IMR-90 (cell line): ENCODE results near the gene MACF1. TPM values are rescaled to one million over a fixed set of nuclear protein-coding genes. Genes with fewer than 3 reads are reported as not detected.
A peak's percentile ranks its signal among the peaks of the same experiment; 100 is the strongest.

Experiments used
- ATAC-seq: fragments of 200-7000 bp; cut with Tn5 transposase; 2 replicates; pipeline ENCODE4 v1.9.1; 2020; ENCODE audit warnings: low read depth, mild to moderate bottlenecking, moderate library complexity
- BruUV-seq: library from RNA; stranded (reverse); fragments of 400-500 nt; replicated peaks from 2 replicates; lab custom pipeline; 2021; lab: Mats Ljungman, UMichigan
- CTCF ChIA-PET: fragments of 300-600 bp; formaldehyde crosslinking; extraction: SDS; loops from one replicate; lab custom pipeline; 2021; ENCODE audit warnings: antibody characterized with exemption; lab: Yijun Ruan, JAX
- POLR2A ChIA-PET: fragments of 300-600 bp; sonication (Branson Sonifier 250); formaldehyde crosslinking; loops from one replicate; lab custom pipeline; 2022; ENCODE audit warnings: antibody characterized with exemption; ENCODE audit not compliant: unreplicated experiment; lab: Charles Lee
- DNase-seq: peaks from one replicate; pipeline ENCODE4 v3.0.0; 2013
- H2AFZ ChIP-seq: replicated peaks from 2 replicates; pipeline ENCODE3; 2013; ENCODE audit warnings: low read length, mild to moderate bottlenecking; ENCODE audit not compliant: poor library complexity
- H2AK5ac ChIP-seq: 2 replicates; pipeline ENCODE4 v1.6.1; 2013; ENCODE audit warnings: low read depth, low read length, inconsistent platforms
- H2AK9ac ChIP-seq: replicated peaks from 2 replicates; pipeline ENCODE3; 2013; ENCODE audit warnings: mild to moderate bottlenecking, low read depth, low read length, moderate library complexity; ENCODE audit not compliant: poor library complexity
- H2BK120ac ChIP-seq: 2 replicates; pipeline ENCODE4 v1.6.1; 2013; ENCODE audit warnings: low read depth, low read length, inconsistent platforms
- H2BK15ac ChIP-seq: 3 replicates; pipeline ENCODE4 v1.6.1; 2013; ENCODE audit warnings: low read depth, low read length, inconsistent platforms
- H2BK20ac ChIP-seq: 2 replicates; pipeline ENCODE4 v1.6.1; 2013; ENCODE audit warnings: low read depth, mild to moderate bottlenecking, inconsistent platforms, low read length, moderate library complexity
- H2BK5ac ChIP-seq: 2 replicates; pipeline ENCODE4 v1.6.1; 2013; ENCODE audit warnings: mild to moderate bottlenecking, low read depth, low read length, inconsistent platforms; ENCODE audit not compliant: poor library complexity, severe bottlenecking
- H3K14ac ChIP-seq: replicated peaks from 2 replicates; pipeline ENCODE4 v1.6.1; 2013; ENCODE audit warnings: low read depth, low read length, inconsistent platforms
- H3K18ac ChIP-seq: 2 replicates; pipeline ENCODE4 v1.6.1; 2013; ENCODE audit warnings: low read depth, low read length, control low read depth
- H3K23ac ChIP-seq: 2 replicates; pipeline ENCODE4 v1.6.1; 2013; ENCODE audit warnings: low read depth, low read length, inconsistent platforms
- H3K27ac ChIP-seq: 2 replicates; pipeline ENCODE4 v1.5.1; 2013; ENCODE audit warnings: mild to moderate bottlenecking, control low read depth, low read length; ENCODE audit not compliant: insufficient read depth
- H3K27me3 ChIP-seq: 2 replicates; pipeline ENCODE4 v1.6.1; 2013; ENCODE audit warnings: low read length; ENCODE audit not compliant: control insufficient read depth, insufficient read depth
- H3K36me3 ChIP-seq: 2 replicates; pipeline ENCODE4 v1.6.1; 2013; ENCODE audit warnings: low read length, mixed read lengths; ENCODE audit not compliant: control insufficient read depth, insufficient read depth
- H3K4ac ChIP-seq: 2 replicates; pipeline ENCODE4 v1.6.1; 2013; ENCODE audit warnings: low read depth, low read length, inconsistent platforms
- H3K4me1 ChIP-seq: 2 replicates; pipeline ENCODE4 v1.6.1; 2013; ENCODE audit warnings: low read length, mixed read lengths; ENCODE audit not compliant: control insufficient read depth, insufficient read depth
- H3K4me2 ChIP-seq: 2 replicates; pipeline ENCODE4 v1.6.1; 2013; ENCODE audit warnings: low read depth, mild to moderate bottlenecking, control low read depth, low read length, moderate library complexity
- H3K4me3 ChIP-seq: 2 replicates; pipeline ENCODE4 v1.5.1; 2013; ENCODE audit warnings: low read depth, mild to moderate bottlenecking, control low read depth, low read length, moderate library complexity; ENCODE audit not compliant: insufficient read depth
- H3K56ac ChIP-seq: 2 replicates; pipeline ENCODE4 v1.6.1; 2013; ENCODE audit warnings: low read length, inconsistent platforms; ENCODE audit not compliant: insufficient read depth; ENCODE audit errors: extremely low read depth
- H3K79me1 ChIP-seq, 2 experiments: 2 replicates each; pipeline ENCODE4 v1.6.1; 2013; ENCODE audit warnings: low read length in 2 of 2, inconsistent platforms in 1 of 2, low read depth in 1 of 2
- H3K9ac ChIP-seq: 2 replicates; pipeline ENCODE4 v1.6.1; 2013; ENCODE audit warnings: low read depth, low read length, control low read depth
- H3K9me1 ChIP-seq: 2 replicates; pipeline ENCODE4 v1.6.1; 2013; ENCODE audit warnings: low read length, inconsistent platforms; ENCODE audit not compliant: insufficient read depth
- H3K9me3 ChIP-seq: 2 replicates; pipeline ENCODE4 v1.6.1; 2013; ENCODE audit warnings: low read length; ENCODE audit not compliant: control insufficient read depth, insufficient read depth
- H4K20me1 ChIP-seq: 2 replicates; pipeline ENCODE4 v1.6.1; 2013; ENCODE audit warnings: low read length, inconsistent platforms; ENCODE audit not compliant: insufficient read depth
- H4K5ac ChIP-seq: 2 replicates; pipeline ENCODE4 v1.6.1; 2013; ENCODE audit warnings: mild to moderate bottlenecking, low read depth, low read length, control low read depth
- H4K8ac ChIP-seq, 2 experiments: 2 replicates each; pipeline ENCODE4 v1.6.1; 2013; ENCODE audit warnings: low read depth in 2 of 2, low read length in 2 of 2, control low read depth in 1 of 2, inconsistent platforms in 1 of 2
- H4K91ac ChIP-seq: 2 replicates; pipeline ENCODE4 v1.6.1; 2013; ENCODE audit warnings: low read depth, low read length, inconsistent platforms; ENCODE audit not compliant: insufficient read depth
- BHLHE40 ChIP-seq: fragments of 150-350 bp; IDR thresholded peaks from 2 replicates; pipeline ENCODE4 v1.6.1; 2016; ENCODE audit warnings: mild to moderate bottlenecking, low read depth, low read length
- FOS ChIP-seq: fragments of 150-350 bp; IDR thresholded peaks from 2 replicates; pipeline ENCODE4 v1.6.1; 2016; ENCODE audit warnings: low read depth, low read length
- MAZ ChIP-seq: IDR thresholded peaks from 2 replicates; pipeline ENCODE4 v1.6.1; 2012; ENCODE audit warnings: low read depth, mild to moderate bottlenecking, low read length, improper control_type of control experiment, moderate library complexity, borderline replicate concordance
- NFE2L2 ChIP-seq: fragments of 150-350 bp; IDR thresholded peaks from 2 replicates; pipeline ENCODE4 v1.6.1; 2016; ENCODE audit warnings: low read depth, mild to moderate bottlenecking, low read length
- POLR2A ChIP-seq: IDR thresholded peaks from 2 replicates; pipeline ENCODE4 v1.6.1; 2012; ENCODE audit warnings: mild to moderate bottlenecking, low read depth, low read length
- RAD21 ChIP-seq: IDR thresholded peaks from 2 replicates; pipeline ENCODE4 v1.6.1; 2012; ENCODE audit warnings: low read length, improper control_type of control experiment
- RCOR1 ChIP-seq: IDR thresholded peaks from 2 replicates; pipeline ENCODE4 v1.6.1; 2012; ENCODE audit warnings: mild to moderate bottlenecking, low read length, improper control_type of control experiment; ENCODE audit not compliant: insufficient replicate concordance
- WGBS, 2 experiments: methylation state at CpG; one replicate each; pipeline versions ENCODE4 v1.1.5 to v1.1.7; 2013; ENCODE audit warnings: missing lambda C conversion rate in 2 of 2; ENCODE audit not compliant: insufficient read length in 1 of 2; ENCODE audit errors: extremely low coverage in 2 of 2; 5-methylcytosine and 5-hydroxymethylcytosine counted together
- dilution Hi-C: fragments of 300-500 bp; cut with HindIII; formaldehyde crosslinking; loops from one replicate; pipeline ENCODE4 v1.14.3; 2018; ENCODE audit warnings: low sequenced_read_pairs; ENCODE audit not compliant: unreplicated experiment
- in situ Hi-C: fragments of 300-500 bp; cut with MboI; formaldehyde crosslinking; loops from 3 replicates; pipeline ENCODE4 v1.14.3; 2019; ENCODE audit warnings: low sequenced_read_pairs, inconsistent platforms, mixed read lengths
- intact Hi-C: fragments of 100-400 bp; cut with micrococcal nuclease; formaldehyde crosslinking; loops from 2 replicates; pipeline ENCODE4 v1.10.0; 2022
- polyA plus RNA-seq, 3 experiments: library from polyadenylated mRNA; depleted of rRNA; stranded (reverse); fragments of >200 nt; gene quantifications; 2 replicates each; pipeline ENCODE4 v1.2.3, GENCODE V29; 2012; ENCODE audit warnings: low replicate concordance in 1 of 3
- total RNA-seq: library from RNA; depleted of rRNA; stranded (reverse); fragments of >200 nt; gene quantifications from 2 replicates; pipeline ENCODE4 v1.2.3, GENCODE V29; 2012
- TF ChIP-seq, protein P1 (sequence below): fragments of 150-350 bp; IDR thresholded peaks from 2 replicates; pipeline ENCODE4 v1.6.1; 2017; ENCODE audit warnings: mild to moderate bottlenecking, antibody characterized with exemption, low read length, low read depth
- TF ChIP-seq, protein P2 (sequence below): fragments of 150-350 bp; IDR thresholded peaks from 2 replicates; pipeline ENCODE4 v1.6.1; 2016; ENCODE audit warnings: low read depth, mild to moderate bottlenecking, low read length, moderate library complexity, borderline replicate concordance

The MACF1 gene
- total and polyA plus RNA-seq, 2 of the 4 experiments (the other 2 are of a cell fraction) = 67.6 to 369 TPM

DNA sequence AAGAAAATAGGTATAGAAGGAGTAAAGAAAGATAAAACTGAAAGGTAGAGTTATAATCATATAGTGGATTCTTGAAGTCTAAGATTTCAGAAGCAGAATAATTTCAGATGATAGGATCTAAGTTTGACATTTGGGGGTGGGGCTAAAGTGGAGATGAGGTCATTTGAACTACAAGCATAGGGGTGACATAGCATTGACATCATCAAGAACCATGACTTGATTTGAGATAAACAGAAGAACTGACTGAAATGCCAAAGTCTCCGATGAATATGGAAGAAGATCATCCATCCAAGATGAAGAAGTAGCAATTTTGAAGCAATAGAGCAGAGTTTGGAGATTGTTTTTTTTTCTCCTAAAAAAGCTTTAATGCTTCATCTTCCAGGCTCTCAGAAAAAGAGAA is 122.3 kb downstream of the MACF1 start:
- H3K79me1 ChIP-seq = peaks cover 18 to 23% of the 10 kb centered on the region in 2 experiments
- H3K18ac ChIP-seq = no peak overlapping the region
- H3K9me3 ChIP-seq = no peaks in the 10 kb centered on the region
- BruUV-seq = no TSS peak
- H3K14ac ChIP-seq = no peak overlapping the region
- H2BK5ac ChIP-seq = no peak overlapping the region
- no peak overlapping the region for H4K5ac ChIP-seq
- H3K4ac ChIP-seq = no peak overlapping the region
- intact Hi-C loops = no loop called here
- no peak overlapping the region for H2AK5ac ChIP-seq
- H3K9me1 ChIP-seq = no peaks in the 10 kb centered on the region
- H4K8ac ChIP-seq = no peak overlapping the region
- H4K91ac ChIP-seq = no peak overlapping the region
- H3K27ac ChIP-seq = no peak overlapping the region
- no peak overlapping the region for H2BK15ac ChIP-seq
- no peak overlapping the region for H3K56ac ChIP-seq
- H3K4me1 ChIP-seq = no peaks in the 10 kb centered on the region
- H2AFZ ChIP-seq = no peak overlapping the region
- H4K20me1 ChIP-seq = no peaks in the 10 kb centered on the region; the same call in 1 of the 2 replicates
- no peak overlapping the region for H2AK9ac ChIP-seq
- dilution Hi-C loops = no loop called here
- CTCF ChIA-PET = no interaction called here
- H2BK20ac ChIP-seq = no peak overlapping the region
- H3K4me2 ChIP-seq = no peak overlapping the region
- WGBS, 2 experiments = no CpG with 5 or more reads among the region's 1 CpG
- no peak for ATAC-seq
- POLR2A ChIA-PET = no interaction called here
- no peak overlapping the region for H3K9ac ChIP-seq
- in situ Hi-C loops = no loop called here
- no peak overlapping the region for H3K23ac ChIP-seq
- DNase-seq = peak; percentile 51
- peaks cover 38% of the 10 kb centered on the region for H3K36me3 ChIP-seq
- no peak overlapping the region for H2BK120ac ChIP-seq
- no peak overlapping the region for H3K4me3 ChIP-seq
- H3K27me3 ChIP-seq = no peaks in the 10 kb centered on the region
- TF ChIP-seq RAD21 (no peak), MAZ (no peak), POLR2A (no peak), FOS (no peak), BHLHE40 (no peak), RCOR1 (no peak), NFE2L2 (no peak)
- TF ChIP-seq, protein P1, sequence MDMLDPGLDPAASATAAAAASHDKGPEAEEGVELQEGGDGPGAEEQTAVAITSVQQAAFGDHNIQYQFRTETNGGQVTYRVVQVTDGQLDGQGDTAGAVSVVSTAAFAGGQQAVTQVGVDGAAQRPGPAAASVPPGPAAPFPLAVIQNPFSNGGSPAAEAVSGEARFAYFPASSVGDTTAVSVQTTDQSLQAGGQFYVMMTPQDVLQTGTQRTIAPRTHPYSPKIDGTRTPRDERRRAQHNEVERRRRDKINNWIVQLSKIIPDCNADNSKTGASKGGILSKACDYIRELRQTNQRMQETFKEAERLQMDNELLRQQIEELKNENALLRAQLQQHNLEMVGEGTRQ = no peak
- TF ChIP-seq, protein P2, sequence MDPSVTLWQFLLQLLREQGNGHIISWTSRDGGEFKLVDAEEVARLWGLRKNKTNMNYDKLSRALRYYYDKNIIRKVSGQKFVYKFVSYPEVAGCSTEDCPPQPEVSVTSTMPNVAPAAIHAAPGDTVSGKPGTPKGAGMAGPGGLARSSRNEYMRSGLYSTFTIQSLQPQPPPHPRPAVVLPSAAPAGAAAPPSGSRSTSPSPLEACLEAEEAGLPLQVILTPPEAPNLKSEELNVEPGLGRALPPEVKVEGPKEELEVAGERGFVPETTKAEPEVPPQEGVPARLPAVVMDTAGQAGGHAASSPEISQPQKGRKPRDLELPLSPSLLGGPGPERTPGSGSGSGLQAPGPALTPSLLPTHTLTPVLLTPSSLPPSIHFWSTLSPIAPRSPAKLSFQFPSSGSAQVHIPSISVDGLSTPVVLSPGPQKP = no peak
